ENCODE results near the gene RPL10. TPM values are rescaled to one million over a fixed set of nuclear protein-coding genes. Genes with fewer than 3 reads are reported as not detected.

Gene RPL10
- 1,000 to 10,000 TPM; 2,958 to 2,962 TPM for total RNA-seq

DNA sequence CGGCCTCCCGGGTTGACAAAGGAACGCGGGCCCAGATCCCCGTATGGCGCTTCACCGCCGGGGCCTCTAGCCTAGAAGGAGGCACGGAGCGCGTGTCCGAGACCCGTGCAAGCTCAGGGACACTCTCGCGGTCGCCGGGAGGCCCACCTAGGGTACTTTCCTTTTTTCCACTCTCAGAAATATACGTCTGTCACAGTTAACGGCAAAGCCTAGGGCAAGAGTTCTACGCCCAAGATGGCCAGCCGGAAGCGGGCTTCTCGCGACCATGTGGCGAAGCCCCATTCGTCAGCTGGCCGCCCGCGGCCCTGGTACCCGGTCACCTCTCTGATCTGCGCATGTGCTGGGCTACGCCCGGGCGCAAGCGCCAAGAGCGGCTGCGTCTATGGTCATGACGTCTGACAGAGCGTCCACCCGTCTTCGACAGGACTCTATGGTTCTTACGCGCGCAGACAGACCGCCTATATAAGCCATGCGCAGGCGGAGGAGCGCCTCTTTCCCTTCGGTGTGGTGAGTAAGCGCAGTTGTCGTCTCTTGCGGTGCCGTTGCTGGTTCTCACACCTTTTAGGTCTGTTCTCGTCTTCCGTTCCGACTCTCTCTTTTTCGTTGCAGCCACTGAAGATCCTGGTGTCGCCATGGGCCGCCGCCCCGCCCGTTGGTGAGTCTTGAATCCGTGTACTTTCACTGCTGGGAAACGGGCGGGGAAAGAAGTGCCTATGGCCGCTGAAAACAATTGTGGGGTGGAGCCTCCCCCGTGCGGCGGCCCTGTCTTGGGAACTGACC lies at the start of gene RPL10:
TSS of gene RPL10 (plus strand) at position 490 of the 780 bp plus-strand sequence. CDS start at position 633, 143 bp downstream.
- peak; percentile 93 for DNase-seq
- peaks cover 16% of the 10 kb centered on the region for H3K4me1 Mint-ChIP-seq
- peak within 1 kb of the TSS; percentile 100 for H3K27ac Mint-ChIP-seq
- H3K4me3 Mint-ChIP-seq = peak within 1 kb of the TSS; percentile 98
- POLR2A ChIA-PET = interaction anchor here (0.6 to 7.2 kb wide), 34 partner anchors 13 to 475 kb away, joined by 3 to 103 read pairs (median 6); partner anchors contain the start of genes ATP6AP1, DKC1, DNASE1L1 and EMD
- H3K36me3 Mint-ChIP-seq (ENCODE audit: low read depth) = peaks cover 39% of the 10 kb centered on the region
- H3K27me3 Mint-ChIP-seq = no peaks in the 10 kb centered on the region
- no peaks in the 10 kb centered on the region for H3K9me3 Mint-ChIP-seq
- CTCF ChIA-PET = interaction anchor here (0.7 to 2.3 kb wide), 8 partner anchors 12 to 135 kb away, joined by 3 to 8 read pairs (median 4); partner anchors contain the start of genes ATP6AP1, LAGE3 and SLC10A3

DNA sequence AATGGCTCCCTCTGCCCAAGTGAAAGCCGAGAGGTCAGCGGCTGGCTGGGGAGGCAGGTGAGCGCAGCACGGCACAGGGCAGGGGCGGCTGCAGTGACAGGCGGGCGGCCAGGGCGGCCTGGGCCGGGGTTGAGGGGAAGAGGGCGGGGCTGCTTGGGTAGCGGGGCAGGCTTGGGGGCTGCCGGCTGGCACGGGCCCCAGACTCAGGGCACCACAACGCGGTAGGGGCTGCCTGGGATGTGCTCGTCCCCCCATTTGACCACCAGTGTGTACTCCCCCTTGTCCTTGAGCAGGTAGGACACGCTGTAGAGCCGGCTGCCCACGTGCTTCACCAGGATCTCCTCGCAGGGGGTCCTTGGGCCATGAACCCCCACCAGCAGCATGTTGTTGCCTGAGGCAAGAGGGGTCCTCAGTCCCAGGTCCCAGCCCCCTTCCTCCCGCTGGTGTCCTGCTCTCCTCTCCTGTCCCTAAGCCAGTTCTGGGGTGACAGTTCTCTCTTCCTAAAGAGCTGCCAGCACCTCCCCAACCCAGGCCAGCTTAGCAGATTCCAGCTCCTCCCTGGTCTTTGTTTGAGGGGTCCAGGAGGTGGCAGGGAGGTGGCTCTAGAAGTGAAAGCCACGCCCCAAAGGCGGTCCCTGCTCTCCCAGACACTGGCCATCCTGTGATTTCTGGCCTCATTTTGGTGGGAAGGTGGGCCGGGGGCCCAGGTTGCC lies 49.4 kb upstream of the RPL10 start:
- no peak overlapping the region for H3K4me3 Mint-ChIP-seq
- peaks cover 60% of the 10 kb centered on the region for H3K4me1 Mint-ChIP-seq
- POLR2A ChIA-PET = interaction anchor here (0.7 to 3.6 kb wide), 7 partner anchors 10 to 50 kb away, joined by 3 to 22 read pairs (median 9); partner anchors contain the start of genes FLNA and RPL10
- no peaks in the 10 kb centered on the region for H3K27me3 Mint-ChIP-seq
- H3K27ac Mint-ChIP-seq = peak overlapping the region; percentile 81
- DNase-seq = no peak
- CTCF ChIA-PET = no interaction called here
- H3K36me3 Mint-ChIP-seq (ENCODE audit: low read depth) = peaks cover 41% of the 10 kb centered on the region
- no peaks in the 10 kb centered on the region for H3K9me3 Mint-ChIP-seq

DNA sequence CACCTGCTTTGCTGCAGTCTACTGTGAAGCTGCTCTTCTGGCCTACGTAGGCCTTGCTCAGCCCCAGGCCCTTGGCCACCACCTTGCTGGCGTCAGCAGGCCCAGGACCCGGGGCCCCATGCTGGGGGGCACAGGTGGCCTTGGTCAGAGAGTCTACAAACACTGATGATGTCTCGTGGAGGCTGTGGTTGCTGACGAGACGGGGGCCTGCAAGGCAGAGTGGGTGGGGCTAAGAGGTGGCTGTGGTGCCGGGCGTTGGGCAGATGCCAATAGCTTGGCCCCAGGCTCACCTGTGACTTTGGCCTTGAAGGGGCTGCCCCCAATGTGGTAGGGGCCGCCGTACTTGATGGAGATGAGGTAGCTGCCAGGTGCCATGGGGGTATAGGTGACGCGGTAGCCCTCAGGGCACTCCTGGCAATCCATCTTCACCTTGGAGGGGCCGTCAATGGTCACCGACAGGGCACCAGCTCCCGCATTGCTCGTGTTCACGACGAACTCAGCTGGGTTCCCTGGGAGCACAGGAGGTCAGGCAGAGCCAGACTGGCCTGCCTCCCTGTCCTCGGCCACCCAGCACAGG lies 48.7 kb upstream of the RPL10 start:
- no peak for DNase-seq
- ChIA-PET POLR2A (interaction anchor here (0.7 to 3.6 kb wide), 6 partner anchors 9 to 49 kb away, joined by 3 to 22 read pairs (median 12); partner anchors contain the start of genes FLNA and RPL10), CTCF (no interaction called here)
- Mint-ChIP-seq H3K4me3 (no peak overlapping the region), H3K27me3 (no peaks in the 10 kb centered on the region), H3K9me3 (no peaks in the 10 kb centered on the region), H3K36me3 (ENCODE audit: low read depth) (peaks cover 47% of the 10 kb centered on the region), H3K4me1 (peaks cover 67% of the 10 kb centered on the region), H3K27ac (peak overlapping the region; percentile 64)

DNA sequence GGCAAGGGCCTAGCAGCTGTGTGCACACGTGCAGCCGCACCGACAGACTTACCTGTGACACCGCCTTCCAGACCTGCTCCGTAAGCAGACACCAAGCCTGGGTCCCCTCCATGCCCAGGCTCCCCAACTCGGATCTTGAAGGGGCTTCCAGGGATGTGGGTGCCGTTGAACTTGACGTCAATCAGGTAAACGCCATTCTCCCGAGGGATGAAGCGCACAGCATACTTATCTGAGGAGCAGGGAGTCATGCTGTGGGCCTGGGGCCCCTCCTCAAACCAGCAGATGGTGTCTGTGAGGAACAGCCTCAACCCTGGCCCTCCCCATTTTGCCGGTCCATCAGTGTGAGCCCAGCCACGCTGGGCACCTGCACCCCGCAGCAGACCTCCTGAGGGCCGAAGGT lies 48.2 kb upstream of the RPL10 start:
- no peak overlapping the region for H3K4me3 Mint-ChIP-seq
- ChIA-PET CTCF (no interaction called here), POLR2A (interaction anchor here (2.1 to 3.6 kb wide), 5 partner anchors 9 to 48 kb away, joined by 6 to 22 read pairs (median 14); partner anchors contain the start of genes FLNA and RPL10)
- H3K27ac Mint-ChIP-seq = peak overlapping the region; percentile 64
- DNase-seq = no peak
- peaks cover 47% of the 10 kb centered on the region for H3K36me3 Mint-ChIP-seq (ENCODE audit: low read depth)
- H3K4me1 Mint-ChIP-seq = peaks cover 70% of the 10 kb centered on the region
- no peaks in the 10 kb centered on the region for H3K9me3 Mint-ChIP-seq
- H3K27me3 Mint-ChIP-seq = no peaks in the 10 kb centered on the region

DNA sequence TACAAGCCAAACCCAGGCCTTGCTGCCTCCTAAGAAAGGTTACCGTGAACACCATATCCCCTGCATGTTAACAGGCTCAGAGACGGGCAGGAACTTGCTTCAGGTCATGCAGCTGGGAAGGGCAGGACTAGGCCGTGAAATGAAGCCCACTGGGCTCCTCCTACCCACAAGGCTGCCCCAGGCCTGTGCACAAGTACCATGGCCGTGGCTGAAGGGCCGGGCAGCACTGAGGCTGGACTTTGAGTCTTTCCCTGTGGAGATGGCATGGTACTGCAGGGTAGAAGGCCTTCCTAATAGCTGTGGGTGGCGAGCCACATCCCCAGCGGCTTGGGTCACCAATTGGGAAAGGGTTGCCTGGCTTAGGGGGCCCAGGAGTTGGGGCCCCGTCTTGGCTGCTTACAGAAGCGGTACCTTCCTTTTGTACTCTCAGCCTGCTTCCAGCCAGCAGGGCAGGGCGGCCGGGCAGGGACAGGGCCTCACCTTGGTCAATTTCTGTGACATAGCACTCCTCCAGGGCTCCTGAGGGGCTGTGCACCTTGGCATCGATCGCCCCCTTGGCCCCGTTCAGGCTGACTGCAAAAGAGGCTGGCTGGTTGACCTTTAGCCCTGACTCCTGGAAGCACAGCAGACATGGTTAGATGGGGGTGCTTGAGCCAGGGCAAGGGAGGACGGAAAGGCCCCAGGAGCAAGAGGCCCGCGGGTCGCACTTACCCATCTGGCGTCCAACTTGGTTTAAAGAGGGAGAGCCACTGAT lies 47.6 kb upstream of the RPL10 start:
- H3K27me3 Mint-ChIP-seq = no peaks in the 10 kb centered on the region
- H3K27ac Mint-ChIP-seq = peak overlapping the region; percentile 85
- no peaks in the 10 kb centered on the region for H3K9me3 Mint-ChIP-seq

DNA sequence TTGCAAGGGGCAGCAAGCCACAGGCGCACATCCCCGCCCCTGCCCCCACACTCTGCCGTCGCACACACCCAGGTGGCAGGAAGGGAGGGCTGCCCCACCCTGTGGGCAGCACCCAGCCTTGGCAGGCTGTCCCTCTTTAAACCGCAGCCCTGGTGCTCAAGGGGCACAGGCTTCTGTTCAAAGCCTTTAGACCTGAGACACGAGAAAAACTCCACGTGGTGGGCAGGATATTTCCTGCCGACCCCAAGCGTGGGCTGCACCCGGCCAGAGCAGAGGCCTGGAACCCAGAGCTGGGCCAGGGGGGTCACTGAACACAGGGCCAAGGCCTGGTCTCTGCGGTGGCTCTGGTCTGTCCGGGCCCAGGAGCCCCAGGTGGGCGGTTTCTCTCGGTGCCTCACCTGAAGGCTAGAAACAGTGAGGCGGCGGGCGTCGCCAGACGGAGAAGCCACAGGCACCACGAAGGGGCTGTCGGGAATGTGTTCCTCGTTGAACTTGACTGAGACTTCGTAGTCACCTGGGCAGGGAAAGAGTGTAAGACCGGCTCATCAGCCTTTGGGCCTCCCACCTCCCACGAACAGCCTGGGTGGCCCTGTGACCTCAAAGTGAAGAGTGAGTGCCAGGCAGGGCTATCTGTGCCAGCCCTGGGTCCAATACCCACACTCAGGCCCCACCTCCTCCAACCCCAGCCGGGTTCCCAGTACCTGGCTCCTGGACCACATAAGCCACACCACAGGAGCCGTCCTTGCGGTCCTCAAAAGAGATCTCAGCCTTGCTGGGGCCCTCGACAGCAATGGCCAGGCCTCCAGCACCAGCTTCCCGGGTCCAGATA lies 46.8 kb upstream of the RPL10 start:
- CTCF ChIA-PET = no interaction called here
- DNase-seq = peak; percentile 50
- peak overlapping the region; percentile 85 for H3K27ac Mint-ChIP-seq
- peaks cover 81% of the 10 kb centered on the region for H3K4me1 Mint-ChIP-seq
- no peaks in the 10 kb centered on the region for H3K27me3 Mint-ChIP-seq
- peaks cover 50% of the 10 kb centered on the region for H3K36me3 Mint-ChIP-seq (ENCODE audit: low read depth)
- no peaks in the 10 kb centered on the region for H3K9me3 Mint-ChIP-seq
- no peak overlapping the region for H3K4me3 Mint-ChIP-seq
- POLR2A ChIA-PET = interaction anchor here (1.0 to 3.1 kb wide), 6 partner anchors 9 to 47 kb away, joined by 4 to 14 read pairs (median 6); partner anchors contain the start of genes FLNA and RPL10

More for the DNA sequence above, 47.6 kb upstream of the RPL10 start:
- H3K36me3 Mint-ChIP-seq (ENCODE audit: low read depth) = peaks cover 47% of the 10 kb centered on the region
- ChIA-PET CTCF (no interaction called here), POLR2A (interaction anchor here (1.7 to 3.6 kb wide), 5 partner anchors 8 to 48 kb away, joined by 6 to 22 read pairs (median 9); partner anchors contain the start of genes FLNA and RPL10)
- no peak overlapping the region for H3K4me3 Mint-ChIP-seq
- no peak for DNase-seq
- peaks cover 74% of the 10 kb centered on the region for H3K4me1 Mint-ChIP-seq

DNA sequence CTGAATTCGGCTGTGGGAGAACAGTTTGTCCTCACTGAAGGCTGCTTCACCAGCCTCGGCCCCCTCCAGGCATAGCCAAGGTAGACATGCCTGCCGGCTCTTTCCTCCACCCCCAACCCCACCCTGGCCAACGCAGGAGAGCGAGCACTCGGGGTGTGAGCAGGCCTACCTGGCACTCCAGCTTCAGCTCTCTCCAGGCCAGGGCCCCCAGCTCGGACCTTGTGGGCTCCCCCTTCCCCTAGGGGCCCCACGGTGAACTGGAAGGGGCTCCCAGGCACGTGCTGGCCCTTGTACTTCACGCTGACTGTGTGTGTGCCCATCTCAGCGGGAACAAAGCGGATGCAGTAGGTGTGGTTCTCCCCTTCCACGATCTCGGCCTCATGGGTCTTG lies 46.2 kb upstream of the RPL10 start:
- CTCF ChIA-PET = no interaction called here
- Mint-ChIP-seq H3K36me3 (ENCODE audit: low read depth) (peaks cover 53% of the 10 kb centered on the region), H3K4me1 (peaks cover 83% of the 10 kb centered on the region), H3K9me3 (no peaks in the 10 kb centered on the region), H3K27me3 (no peaks in the 10 kb centered on the region), H3K27ac (peak overlapping the region; percentile 85), H3K4me3 (peak overlapping the region; percentile 13)
- no peak for DNase-seq
- POLR2A ChIA-PET = interaction anchor here (1.0 to 1.7 kb wide), 4 partner anchors 8 to 29 kb away, joined by 4 to 7 read pairs (median 4); no protein-coding TSS in a partner anchor

DNA sequence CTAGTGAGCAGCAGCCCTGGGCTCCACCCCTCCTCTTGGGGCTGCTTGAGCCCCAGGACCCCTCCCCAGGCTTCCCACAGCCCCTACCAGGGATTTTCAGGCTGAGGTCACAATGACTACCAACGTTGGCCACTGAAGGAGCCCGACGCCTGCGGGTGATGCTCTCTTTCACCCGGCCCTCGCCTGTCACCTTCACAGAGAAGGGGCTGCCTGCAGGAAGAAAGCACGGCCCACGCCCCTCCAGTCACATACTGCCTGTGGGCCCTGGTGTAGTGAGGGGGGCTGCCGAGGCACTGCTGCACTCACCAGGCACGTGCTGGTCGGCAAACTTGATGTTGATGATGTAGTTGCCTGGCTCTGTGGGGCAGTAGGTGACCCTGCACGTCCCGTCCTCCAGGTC lies 45.7 kb upstream of the RPL10 start:
- peak overlapping the region; percentile 13 for H3K4me3 Mint-ChIP-seq
- no peaks in the 10 kb centered on the region for H3K27me3 Mint-ChIP-seq
- peak overlapping the region; percentile 85 for H3K27ac Mint-ChIP-seq
- no peak for DNase-seq
- ChIA-PET CTCF (no interaction called here), POLR2A (interaction anchor here (1.0 to 1.7 kb wide), 5 partner anchors 8 to 29 kb away, joined by 3 to 7 read pairs (median 4); no protein-coding TSS in a partner anchor)
- H3K36me3 Mint-ChIP-seq (ENCODE audit: low read depth) = peaks cover 51% of the 10 kb centered on the region
- no peaks in the 10 kb centered on the region for H3K9me3 Mint-ChIP-seq
- H3K4me1 Mint-ChIP-seq = peaks cover 82% of the 10 kb centered on the region

DNA sequence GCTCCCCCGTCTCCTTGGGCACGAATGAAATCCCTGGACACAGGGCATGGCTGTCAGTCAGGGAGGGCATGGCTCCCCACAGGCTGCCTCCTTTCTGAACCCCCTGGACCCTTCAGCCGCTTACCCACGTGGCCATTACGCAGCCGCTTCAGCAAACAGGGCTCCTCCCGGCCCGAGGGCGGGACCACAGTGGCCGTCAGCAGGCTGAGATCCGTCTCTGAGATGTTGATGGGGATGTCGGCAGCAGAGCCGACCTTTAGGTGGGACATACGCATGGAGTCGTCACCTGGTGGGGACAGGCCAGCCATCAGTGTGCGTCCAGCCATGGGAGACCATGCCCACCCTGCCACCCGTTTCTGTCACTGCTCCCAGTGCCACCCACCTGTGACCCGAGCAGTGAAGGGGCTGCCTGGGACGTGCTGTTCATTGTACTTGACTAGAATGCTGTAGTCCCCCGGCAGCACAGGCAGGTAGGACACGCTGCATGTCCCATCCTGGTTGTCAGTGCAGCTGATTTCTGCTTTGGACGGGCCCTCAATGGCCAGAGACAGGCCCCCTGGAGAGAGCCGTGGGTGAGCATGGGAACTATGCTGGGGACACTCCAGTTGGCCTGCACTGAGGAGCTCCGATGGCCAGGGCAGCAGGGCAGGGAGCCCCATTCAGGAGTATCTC lies 44.9 kb upstream of the RPL10 start:
- DNase-seq = no peak
- CTCF ChIA-PET = no interaction called here
- Mint-ChIP-seq H3K4me3 (no peak overlapping the region), H3K36me3 (ENCODE audit: low read depth) (peaks cover 54% of the 10 kb centered on the region), H3K27me3 (no peaks in the 10 kb centered on the region), H3K27ac (peak overlapping the region; percentile 85), H3K9me3 (no peaks in the 10 kb centered on the region), H3K4me1 (peaks cover 83% of the 10 kb centered on the region)
- POLR2A ChIA-PET = interaction anchor here (0.7 to 1.4 kb wide), 2 partner anchors 18 to 20 kb away, joined by 3 read pairs; no protein-coding TSS in a partner anchor

DNA sequence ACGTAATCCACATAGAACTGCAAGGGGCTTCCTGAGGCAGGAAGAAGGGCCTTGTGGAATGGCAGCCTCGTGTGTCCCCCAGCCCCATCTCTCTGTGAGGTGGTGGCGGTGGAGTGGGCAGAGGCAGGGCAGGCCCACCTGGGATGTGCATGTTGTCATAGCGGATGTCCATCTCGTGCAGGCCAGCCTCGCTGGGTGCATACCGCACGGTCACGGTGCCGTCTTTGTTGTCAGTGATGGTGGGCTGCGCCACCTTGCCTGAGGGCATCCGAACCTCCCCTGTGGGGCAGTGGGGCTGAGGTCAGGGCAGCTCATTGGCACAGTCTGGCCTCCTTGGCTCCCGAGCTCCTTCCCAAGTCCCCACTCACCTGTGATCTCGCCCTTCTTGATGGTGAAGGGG lies 44.2 kb upstream of the RPL10 start:
- H3K27ac Mint-ChIP-seq = peak overlapping the region; percentile 85
- ChIA-PET CTCF (no interaction called here), POLR2A (interaction anchor here (1.4 to 2.4 kb wide), 2 partner anchors 11 to 19 kb away, joined by 3 to 7 read pairs; no protein-coding TSS in a partner anchor)
- peaks cover 86% of the 10 kb centered on the region for H3K4me1 Mint-ChIP-seq
- no peaks in the 10 kb centered on the region for H3K27me3 Mint-ChIP-seq
- peaks cover 59% of the 10 kb centered on the region for H3K36me3 Mint-ChIP-seq (ENCODE audit: low read depth)
- no peak for DNase-seq
- H3K9me3 Mint-ChIP-seq = no peaks in the 10 kb centered on the region
- H3K4me3 Mint-ChIP-seq = no peak overlapping the region

DNA sequence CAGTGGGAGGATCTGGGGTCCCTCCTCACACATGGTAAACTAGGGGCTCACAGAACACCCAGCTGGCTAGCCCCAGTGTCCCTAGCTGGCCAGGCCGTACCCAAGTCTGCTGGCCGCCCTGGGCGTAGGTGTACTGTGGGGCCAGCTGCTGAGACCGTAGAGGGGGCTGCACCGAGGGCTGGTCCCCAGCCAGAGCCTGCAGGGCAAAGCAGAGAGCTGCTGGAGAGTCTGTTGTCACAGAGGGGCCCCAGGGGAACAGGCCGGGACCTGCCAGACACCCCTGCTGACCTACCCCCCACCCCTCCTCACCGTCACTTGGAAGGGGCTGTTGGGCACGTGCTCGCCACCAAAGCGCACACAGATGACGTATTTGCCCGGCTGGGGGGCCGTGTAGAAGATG lies 43.7 kb upstream of the RPL10 start:
- ChIA-PET CTCF (no interaction called here), POLR2A (interaction anchor here (1.2 to 2.4 kb wide), 2 partner anchors 9 to 11 kb away, joined by 5 to 7 read pairs; no protein-coding TSS in a partner anchor)
- peaks cover 82% of the 10 kb centered on the region for H3K4me1 Mint-ChIP-seq
- no peaks in the 10 kb centered on the region for H3K27me3 Mint-ChIP-seq
- H3K27ac Mint-ChIP-seq = peak overlapping the region; percentile 16
- no peak overlapping the region for H3K4me3 Mint-ChIP-seq
- no peak for DNase-seq
- no peaks in the 10 kb centered on the region for H3K9me3 Mint-ChIP-seq
- H3K36me3 Mint-ChIP-seq (ENCODE audit: low read depth) = peaks cover 60% of the 10 kb centered on the region

All from activated CD4-positive, alpha-beta memory T cell treated with anti-CD3 and anti-CD28 coated beads, Interleukin-2, amount 10 ng/mL, durations not matched to agents 7 days and 5 days (primary cell).